Measurements from ENCODE around the gene GRID1. TPM values are rescaled to one million over a fixed set of nuclear protein-coding genes. Genes with fewer than 3 reads are reported as not detected.

GRID1 gene
- total RNA-seq, 1 experiment from 2014 or later = 0.37 TPM

- Mint-ChIP-seq H3K9me3 (peaks cover 7% of the 10 kb centered on the region), H3K4me3 (no peak overlapping the region), H3K36me3 (no peaks in the 10 kb centered on the region), H3K27me3 (ENCODE audit: low read depth) (no peaks in the 10 kb centered on the region), H3K4me1 (peaks cover 24% of the 10 kb centered on the region), H3K27ac (no peak overlapping the region)
- ATAC-seq (no peak), DNase-seq (ENCODE audit: low spot score) (no peak)
- ChIA-PET POLR2A (no interaction called here), CTCF (no interaction called here)
- TF ChIP-seq RELA (CRISPR knock-in tag; IDR thresholded peaks at IDR 0.05; ENCODE audit: borderline replicate concordance) (no peak), PRRX2 (CRISPR knock-in tag; IDR thresholded peaks at IDR 0.05) (no peak), ZNF232 (CRISPR knock-in tag; IDR thresholded peaks at IDR 0.05) (no peak), IRF2 (CRISPR knock-in tag; IDR thresholded peaks at IDR 0.05; ENCODE audit: borderline replicate concordance, low read depth) (no peak), ZNF396 (CRISPR knock-in tag; IDR thresholded peaks at IDR 0.05; ENCODE audit: borderline replicate concordance) (no peak), NR1H2 (CRISPR knock-in tag; IDR thresholded peaks at IDR 0.05) (no peak), GTF2I (CRISPR knock-in tag; conservative IDR thresholded peaks at IDR 0.05) (no peak), IRF1 (CRISPR knock-in tag; IDR thresholded peaks at IDR 0.05) (no peak), ATF3 (CRISPR knock-in tag; conservative IDR thresholded peaks at IDR 0.05) (no peak), TCF7 (CRISPR knock-in tag; IDR thresholded peaks at IDR 0.05; ENCODE audit: low read depth) (no peak), E2F1 (CRISPR knock-in tag; IDR thresholded peaks at IDR 0.05) (no peak), NFE2L1 (CRISPR knock-in tag; IDR thresholded peaks at IDR 0.05) (no peak), ZNF219 (CRISPR knock-in tag; IDR thresholded peaks at IDR 0.05; ENCODE audit: borderline replicate concordance) (no peak), ZNF263 (CRISPR knock-in tag; IDR thresholded peaks at IDR 0.05; ENCODE audit: low read depth) (no peak)
- TF ChIP-seq, protein P1, sequence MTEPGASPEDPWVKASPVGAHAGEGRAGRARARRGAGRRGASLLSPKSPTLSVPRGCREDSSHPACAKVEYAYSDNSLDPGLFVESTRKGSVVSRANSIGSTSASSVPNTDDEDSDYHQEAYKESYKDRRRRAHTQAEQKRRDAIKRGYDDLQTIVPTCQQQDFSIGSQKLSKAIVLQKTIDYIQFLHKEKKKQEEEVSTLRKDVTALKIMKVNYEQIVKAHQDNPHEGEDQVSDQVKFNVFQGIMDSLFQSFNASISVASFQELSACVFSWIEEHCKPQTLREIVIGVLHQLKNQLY (CRISPR knock-in tag; IDR thresholded peaks at IDR 0.05) = no peak
- TF ChIP-seq, protein P2, sequence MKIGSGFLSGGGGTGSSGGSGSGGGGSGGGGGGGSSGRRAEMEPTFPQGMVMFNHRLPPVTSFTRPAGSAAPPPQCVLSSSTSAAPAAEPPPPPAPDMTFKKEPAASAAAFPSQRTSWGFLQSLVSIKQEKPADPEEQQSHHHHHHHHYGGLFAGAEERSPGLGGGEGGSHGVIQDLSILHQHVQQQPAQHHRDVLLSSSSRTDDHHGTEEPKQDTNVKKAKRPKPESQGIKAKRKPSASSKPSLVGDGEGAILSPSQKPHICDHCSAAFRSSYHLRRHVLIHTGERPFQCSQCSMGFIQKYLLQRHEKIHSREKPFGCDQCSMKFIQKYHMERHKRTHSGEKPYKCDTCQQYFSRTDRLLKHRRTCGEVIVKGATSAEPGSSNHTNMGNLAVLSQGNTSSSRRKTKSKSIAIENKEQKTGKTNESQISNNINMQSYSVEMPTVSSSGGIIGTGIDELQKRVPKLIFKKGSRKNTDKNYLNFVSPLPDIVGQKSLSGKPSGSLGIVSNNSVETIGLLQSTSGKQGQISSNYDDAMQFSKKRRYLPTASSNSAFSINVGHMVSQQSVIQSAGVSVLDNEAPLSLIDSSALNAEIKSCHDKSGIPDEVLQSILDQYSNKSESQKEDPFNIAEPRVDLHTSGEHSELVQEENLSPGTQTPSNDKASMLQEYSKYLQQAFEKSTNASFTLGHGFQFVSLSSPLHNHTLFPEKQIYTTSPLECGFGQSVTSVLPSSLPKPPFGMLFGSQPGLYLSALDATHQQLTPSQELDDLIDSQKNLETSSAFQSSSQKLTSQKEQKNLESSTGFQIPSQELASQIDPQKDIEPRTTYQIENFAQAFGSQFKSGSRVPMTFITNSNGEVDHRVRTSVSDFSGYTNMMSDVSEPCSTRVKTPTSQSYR (CRISPR knock-in tag; IDR thresholded peaks at IDR 0.05) = no peak
Observed at GRCh38 chr10:86337121-86337601, 29.4 kb downstream of the GRID1 start.

DNA sequence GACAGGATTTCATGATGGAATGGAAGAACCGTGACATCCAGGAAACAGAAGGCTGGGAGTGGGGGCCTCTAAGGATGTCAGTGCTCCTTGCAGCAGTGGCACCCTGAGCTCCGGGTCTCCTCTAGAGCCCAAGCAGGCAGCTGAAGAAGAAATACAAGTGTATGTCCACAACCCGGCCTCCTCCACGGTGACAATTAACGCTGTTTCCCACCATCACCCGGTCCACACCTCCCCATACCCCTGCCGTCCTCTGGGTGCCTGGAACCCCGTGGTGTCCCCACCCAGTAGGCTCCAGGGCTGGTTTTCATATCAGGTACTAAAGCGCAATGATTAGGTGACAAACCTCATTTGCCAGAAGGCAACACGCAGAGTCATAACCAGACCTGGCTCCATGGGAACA lies 30.3 kb downstream of the GRID1 start:
- POLR2A ChIA-PET = no interaction called here
- ATAC-seq = no peak
- H3K4me1 Mint-ChIP-seq = peaks cover 23% of the 10 kb centered on the region
- H3K9me3 Mint-ChIP-seq = peaks cover 7% of the 10 kb centered on the region
- no peaks in the 10 kb centered on the region for H3K27me3 Mint-ChIP-seq (ENCODE audit: low read depth)
- no peak overlapping the region for H3K4me3 Mint-ChIP-seq
- CTCF ChIA-PET = no interaction called here
- no peaks in the 10 kb centered on the region for H3K36me3 Mint-ChIP-seq
- no peak for DNase-seq (ENCODE audit: low spot score)
- no peak overlapping the region for H3K27ac Mint-ChIP-seq
- TF ChIP-seq MAX (CRISPR knock-in tag; IDR thresholded peaks at IDR 0.05) (no peak), SMAD3 (CRISPR knock-in tag; IDR thresholded peaks at IDR 0.05; ENCODE audit: borderline replicate concordance) (no peak), E2F4 (CRISPR knock-in tag; IDR thresholded peaks at IDR 0.05; ENCODE audit: borderline replicate concordance, low read depth) (no peak), ZNF263 (CRISPR knock-in tag; IDR thresholded peaks at IDR 0.05; ENCODE audit: low read depth) (no peak), STAT6 (CRISPR knock-in tag; conservative IDR thresholded peaks at IDR 0.05; ENCODE audit: low read depth) (no peak), JAZF1 (CRISPR knock-in tag; IDR thresholded peaks at IDR 0.05) (no peak), HMGA2 (CRISPR knock-in tag; IDR thresholded peaks at IDR 0.05) (no peak)
- TF ChIP-seq, protein P3, sequence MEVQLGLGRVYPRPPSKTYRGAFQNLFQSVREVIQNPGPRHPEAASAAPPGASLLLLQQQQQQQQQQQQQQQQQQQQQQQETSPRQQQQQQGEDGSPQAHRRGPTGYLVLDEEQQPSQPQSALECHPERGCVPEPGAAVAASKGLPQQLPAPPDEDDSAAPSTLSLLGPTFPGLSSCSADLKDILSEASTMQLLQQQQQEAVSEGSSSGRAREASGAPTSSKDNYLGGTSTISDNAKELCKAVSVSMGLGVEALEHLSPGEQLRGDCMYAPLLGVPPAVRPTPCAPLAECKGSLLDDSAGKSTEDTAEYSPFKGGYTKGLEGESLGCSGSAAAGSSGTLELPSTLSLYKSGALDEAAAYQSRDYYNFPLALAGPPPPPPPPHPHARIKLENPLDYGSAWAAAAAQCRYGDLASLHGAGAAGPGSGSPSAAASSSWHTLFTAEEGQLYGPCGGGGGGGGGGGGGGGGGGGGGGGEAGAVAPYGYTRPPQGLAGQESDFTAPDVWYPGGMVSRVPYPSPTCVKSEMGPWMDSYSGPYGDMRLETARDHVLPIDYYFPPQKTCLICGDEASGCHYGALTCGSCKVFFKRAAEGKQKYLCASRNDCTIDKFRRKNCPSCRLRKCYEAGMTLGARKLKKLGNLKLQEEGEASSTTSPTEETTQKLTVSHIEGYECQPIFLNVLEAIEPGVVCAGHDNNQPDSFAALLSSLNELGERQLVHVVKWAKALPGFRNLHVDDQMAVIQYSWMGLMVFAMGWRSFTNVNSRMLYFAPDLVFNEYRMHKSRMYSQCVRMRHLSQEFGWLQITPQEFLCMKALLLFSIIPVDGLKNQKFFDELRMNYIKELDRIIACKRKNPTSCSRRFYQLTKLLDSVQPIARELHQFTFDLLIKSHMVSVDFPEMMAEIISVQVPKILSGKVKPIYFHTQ (CRISPR knock-in tag; IDR thresholded peaks at IDR 0.05) = no peak

Measured in WTC11 (cell line).